NCI-H2227 (cell line): ENCODE data around the gene TRO.

Experiments used
- DNase-seq: peaks from one replicate; lab custom pipeline; 2025; ENCODE audit not compliant: unreplicated experiment; lab: John Stamatoyannopoulos, UW

Gene TRO, protein sequence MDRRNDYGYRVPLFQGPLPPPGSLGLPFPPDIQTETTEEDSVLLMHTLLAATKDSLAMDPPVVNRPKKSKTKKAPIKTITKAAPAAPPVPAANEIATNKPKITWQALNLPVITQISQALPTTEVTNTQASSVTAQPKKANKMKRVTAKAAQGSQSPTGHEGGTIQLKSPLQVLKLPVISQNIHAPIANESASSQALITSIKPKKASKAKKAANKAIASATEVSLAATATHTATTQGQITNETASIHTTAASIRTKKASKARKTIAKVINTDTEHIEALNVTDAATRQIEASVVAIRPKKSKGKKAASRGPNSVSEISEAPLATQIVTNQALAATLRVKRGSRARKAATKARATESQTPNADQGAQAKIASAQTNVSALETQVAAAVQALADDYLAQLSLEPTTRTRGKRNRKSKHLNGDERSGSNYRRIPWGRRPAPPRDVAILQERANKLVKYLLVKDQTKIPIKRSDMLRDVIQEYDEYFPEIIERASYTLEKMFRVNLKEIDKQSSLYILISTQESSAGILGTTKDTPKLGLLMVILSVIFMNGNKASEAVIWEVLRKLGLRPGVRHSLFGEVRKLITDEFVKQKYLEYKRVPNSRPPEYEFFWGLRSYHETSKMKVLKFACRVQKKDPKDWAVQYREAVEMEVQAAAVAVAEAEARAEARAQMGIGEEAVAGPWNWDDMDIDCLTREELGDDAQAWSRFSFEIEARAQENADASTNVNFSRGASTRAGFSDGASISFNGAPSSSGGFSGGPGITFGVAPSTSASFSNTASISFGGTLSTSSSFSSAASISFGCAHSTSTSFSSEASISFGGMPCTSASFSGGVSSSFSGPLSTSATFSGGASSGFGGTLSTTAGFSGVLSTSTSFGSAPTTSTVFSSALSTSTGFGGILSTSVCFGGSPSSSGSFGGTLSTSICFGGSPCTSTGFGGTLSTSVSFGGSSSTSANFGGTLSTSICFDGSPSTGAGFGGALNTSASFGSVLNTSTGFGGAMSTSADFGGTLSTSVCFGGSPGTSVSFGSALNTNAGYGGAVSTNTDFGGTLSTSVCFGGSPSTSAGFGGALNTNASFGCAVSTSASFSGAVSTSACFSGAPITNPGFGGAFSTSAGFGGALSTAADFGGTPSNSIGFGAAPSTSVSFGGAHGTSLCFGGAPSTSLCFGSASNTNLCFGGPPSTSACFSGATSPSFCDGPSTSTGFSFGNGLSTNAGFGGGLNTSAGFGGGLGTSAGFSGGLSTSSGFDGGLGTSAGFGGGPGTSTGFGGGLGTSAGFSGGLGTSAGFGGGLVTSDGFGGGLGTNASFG (N-terminal part only)

GRCh38 chrX:54920610-54921426 is at the start of gene TRO:
Gene TRO, plus strand, starts transcription at chrX:54920824. Its CDS starts 1,423 bp downstream, at chrX:54922247.
- peak; percentile 69 for DNase-seq

DNA sequence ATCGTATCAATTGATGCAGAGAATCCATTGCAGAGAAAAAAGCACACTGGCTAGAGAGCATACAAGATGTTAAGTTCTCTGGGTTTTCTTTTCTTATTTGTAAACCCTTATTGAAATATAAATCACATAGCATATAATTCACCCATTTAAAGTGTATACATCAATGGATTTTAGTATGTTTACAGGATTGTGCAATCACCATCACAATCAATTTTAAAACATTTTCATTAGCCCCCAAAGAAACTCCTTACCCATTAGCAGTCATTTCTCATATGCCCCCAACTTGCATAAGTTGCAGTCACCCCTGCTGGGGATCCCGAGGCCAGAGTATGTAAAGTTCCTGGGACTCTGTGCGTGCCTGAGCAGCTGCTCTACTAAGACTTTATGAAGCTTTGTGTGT is 34.9 kb upstream of the TRO start:
- no peak for DNase-seq

GRCh38 chrX:54891573-54891972 is 29.1 kb upstream of the TRO start:
- peak; percentile 30 for DNase-seq

DNA sequence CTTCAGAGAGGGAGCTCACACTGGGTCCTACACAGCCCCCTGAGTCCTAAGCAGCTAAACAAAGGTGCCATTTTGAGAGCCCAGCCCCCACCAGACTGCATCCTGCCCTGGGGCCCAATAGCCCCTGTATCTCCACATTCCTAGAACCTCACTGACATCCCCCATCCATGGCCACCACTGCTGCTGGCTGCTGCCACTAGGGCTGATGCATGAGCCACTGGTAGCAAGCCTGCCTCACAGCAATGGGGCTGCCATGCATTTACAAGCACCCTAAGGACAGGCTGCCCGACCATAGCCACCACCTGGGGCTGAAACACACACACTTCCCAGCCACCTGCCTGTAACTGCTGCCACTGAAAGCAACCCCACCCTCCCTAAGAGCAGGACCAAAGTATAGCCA is 26.5 kb upstream of the TRO start:
- DNase-seq = no peak

- DNase-seq = no peak
Observed at GRCh38 chrX:54909941-54910340, 10.7 kb upstream of the TRO start.

DNA sequence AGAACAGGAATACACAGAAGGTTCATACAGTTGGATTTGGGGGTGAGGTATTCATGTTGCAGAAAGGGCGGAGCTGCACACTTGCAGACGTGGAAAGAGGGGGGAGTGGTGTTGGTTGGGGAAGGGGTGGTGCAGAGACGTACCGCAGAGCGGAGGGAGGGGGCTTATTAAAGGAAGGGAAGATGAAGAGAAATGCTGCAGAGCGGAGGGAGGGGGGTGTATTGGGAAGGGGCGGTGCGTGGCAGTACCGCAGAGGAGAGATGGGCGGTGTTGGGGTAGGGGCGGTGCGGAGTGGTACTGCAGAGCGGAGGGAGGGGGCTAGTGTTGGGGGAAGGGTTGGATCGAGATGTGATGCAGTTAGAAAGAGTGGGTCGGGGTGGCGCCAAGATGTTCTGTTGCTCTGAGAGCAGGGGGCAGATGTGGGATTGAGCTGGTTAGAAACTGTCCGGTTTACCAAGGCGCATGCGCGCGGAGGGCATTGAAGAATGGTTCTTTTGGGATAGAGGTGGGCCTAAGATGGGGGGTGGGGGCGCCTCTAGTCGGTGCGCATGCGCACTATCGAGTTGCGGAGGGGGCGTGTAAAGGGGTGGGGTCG is 900 bp downstream of the TRO start:
- DNase-seq = peak; percentile 96

DNA sequence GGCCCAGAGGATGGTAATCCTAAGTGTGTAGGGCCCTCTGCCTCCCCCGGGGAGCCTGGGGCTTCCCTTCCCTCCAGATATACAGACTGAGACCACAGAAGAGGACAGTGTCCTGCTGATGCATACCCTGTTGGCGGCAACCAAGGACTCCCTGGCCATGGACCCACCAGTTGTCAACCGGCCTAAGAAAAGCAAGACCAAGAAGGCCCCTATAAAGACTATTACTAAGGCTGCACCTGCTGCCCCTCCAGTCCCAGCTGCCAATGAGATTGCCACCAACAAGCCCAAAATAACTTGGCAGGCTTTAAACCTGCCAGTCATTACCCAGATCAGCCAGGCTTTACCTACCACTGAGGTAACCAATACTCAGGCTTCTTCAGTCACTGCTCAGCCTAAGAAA is 1.9 kb downstream of the TRO start:
- no peak for DNase-seq

DNA sequence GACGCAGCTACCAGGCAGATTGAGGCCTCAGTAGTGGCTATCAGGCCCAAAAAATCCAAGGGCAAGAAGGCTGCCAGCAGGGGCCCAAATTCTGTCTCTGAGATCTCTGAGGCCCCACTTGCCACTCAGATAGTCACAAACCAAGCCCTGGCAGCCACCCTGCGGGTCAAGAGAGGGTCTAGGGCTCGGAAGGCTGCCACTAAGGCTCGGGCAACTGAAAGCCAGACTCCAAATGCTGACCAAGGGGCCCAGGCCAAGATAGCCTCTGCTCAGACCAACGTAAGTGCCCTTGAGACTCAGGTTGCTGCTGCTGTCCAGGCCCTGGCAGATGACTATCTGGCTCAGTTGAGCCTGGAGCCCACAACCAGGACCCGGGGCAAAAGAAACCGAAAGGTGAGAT is 2.8 kb downstream of the TRO start:
- DNase-seq = no peak

- no peak for DNase-seq
Observed at GRCh38 chrX:54926978-54927377, 6.4 kb downstream of the TRO start.

DNA sequence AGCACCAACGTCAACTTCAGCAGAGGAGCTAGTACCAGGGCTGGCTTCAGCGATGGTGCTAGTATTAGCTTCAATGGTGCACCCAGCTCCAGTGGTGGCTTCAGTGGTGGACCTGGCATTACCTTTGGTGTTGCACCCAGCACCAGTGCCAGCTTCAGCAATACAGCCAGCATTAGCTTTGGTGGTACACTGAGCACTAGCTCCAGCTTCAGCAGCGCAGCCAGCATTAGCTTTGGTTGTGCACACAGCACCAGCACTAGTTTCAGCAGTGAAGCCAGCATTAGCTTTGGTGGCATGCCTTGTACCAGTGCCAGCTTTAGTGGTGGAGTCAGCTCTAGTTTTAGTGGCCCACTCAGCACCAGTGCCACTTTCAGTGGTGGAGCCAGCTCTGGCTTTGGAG is 8.3 kb downstream of the TRO start:
- no peak for DNase-seq

- DNase-seq = no peak
Observed at GRCh38 chrX:54930291-54931049, 9.8 kb downstream of the TRO start.

DNA sequence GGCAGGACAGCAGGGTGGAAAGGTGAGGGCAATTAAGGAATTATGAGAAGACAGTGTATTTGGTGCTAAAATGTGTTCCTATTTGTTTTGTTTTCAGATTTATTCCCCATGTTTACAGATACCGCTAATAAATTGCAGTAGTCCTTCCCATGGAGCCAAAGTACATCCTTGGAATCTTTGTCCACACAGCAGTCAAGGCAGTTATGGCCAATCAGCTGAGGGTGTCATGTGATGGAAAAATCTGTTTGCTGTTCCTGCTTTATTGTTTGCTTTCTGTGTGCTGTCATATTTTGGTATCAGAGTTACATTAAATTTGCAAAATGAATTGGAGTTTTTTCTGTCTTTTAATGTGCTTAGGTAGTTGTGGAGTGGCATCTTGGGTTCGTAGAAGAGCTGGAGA is 10.5 kb downstream of the TRO start:
- no peak for DNase-seq

GRCh38 chrX:54933150-54933826 is 12.7 kb downstream of the TRO start:
- DNase-seq = no peak

DNA sequence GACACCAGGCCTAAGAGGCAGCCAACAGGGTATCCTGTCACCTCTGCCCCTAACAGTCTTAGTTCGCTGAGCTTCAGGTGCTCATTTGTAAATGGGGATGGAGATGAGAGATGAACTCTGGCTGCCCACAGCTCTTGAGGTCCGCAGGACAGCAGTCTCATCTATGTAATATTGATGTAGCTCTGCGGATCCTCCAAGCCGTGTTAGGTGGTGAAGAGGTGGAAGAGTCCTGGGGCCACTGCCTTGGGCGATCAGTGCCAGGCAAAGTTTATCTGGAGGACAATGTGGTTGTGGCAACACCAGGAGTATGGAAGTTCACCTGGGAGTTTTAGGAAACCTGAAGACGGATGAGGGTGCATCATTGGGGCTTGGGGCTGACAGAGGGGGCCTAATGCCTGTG is 13.4 kb downstream of the TRO start:
- no peak for DNase-seq

DNA sequence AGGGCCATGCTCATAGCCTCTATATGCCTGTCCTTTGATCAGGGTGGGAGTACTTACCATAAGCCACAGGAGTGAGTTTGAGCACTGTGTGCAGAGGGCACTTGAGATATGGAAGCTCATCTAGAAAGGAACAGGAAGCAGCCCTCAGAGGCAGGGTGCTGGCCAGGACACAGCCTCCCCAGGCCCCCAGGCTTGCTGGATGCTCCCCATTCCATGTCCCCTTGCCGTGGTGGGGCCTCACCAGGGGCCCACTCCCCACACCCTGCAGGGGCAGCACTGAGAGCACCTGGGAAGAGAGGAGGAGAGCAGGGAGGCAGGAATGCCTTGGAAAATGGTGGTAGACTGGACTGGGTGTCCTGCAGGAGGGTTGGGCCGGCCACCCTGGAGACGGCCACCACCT is 14.3 kb downstream of the TRO start:
- no peak for DNase-seq

GRCh38 chrX:54935306-54935705 is 14.7 kb downstream of the TRO start:
- DNase-seq = no peak

- DNase-seq = no peak
Observed at GRCh38 chrX:54937416-54937815, 16.8 kb downstream of the TRO start.

GRCh38 chrX:54944816-54945215 is 24.2 kb downstream of the TRO start:
- no peak for DNase-seq

GRCh38 chrX:54945224-54945623 is 24.6 kb downstream of the TRO start:
- no peak for DNase-seq
